HepG2 (cell line): ENCODE measurements around the gene DSCAML1. TPM values are rescaled to one million over a fixed set of nuclear protein-coding genes. Genes with fewer than 3 reads are reported as not detected.

Source experiments
- BCL3 ChIP-seq: sonication (generic); formaldehyde crosslinking; IDR thresholded peaks from 2 replicates; pipeline ENCODE4 v1.5.1; 2020; ENCODE audit warnings: mild to moderate bottlenecking, missing genetic modification reagents, moderate library complexity
- DR1 ChIP-seq: sonication (generic); formaldehyde crosslinking; IDR thresholded peaks from 2 replicates; pipeline ENCODE4 v1.8.0; 2021; ENCODE audit warnings: mild to moderate bottlenecking, missing genetic modification reagents, inconsistent platforms
- HIC2 ChIP-seq: sonication (generic); formaldehyde crosslinking; IDR thresholded peaks from 2 replicates; pipeline ENCODE4 v1.9.0; 2022; ENCODE audit warnings: low read depth, missing genetic modification reagents
- HNRNPL ChIP-seq: fragments of 200-400 bp; formaldehyde crosslinking; IDR thresholded peaks from 2 replicates; pipeline ENCODE4 v1.6.1; 2017; ENCODE audit warnings: mild to moderate bottlenecking, low read depth, low read length
- NR1H2 ChIP-seq: sonication (generic); formaldehyde crosslinking; IDR thresholded peaks from 2 replicates; pipeline ENCODE4 v1.8.1; 2022; ENCODE audit warnings: low read depth, missing genetic modification reagents, borderline replicate concordance
- PRDM15 ChIP-seq: sonication (generic); formaldehyde crosslinking; IDR thresholded peaks from 2 replicates; pipeline ENCODE4 v1.4.0; 2020; ENCODE audit warnings: missing genetic modification reagents
- SALL1 ChIP-seq: sonication (generic); formaldehyde crosslinking; IDR thresholded peaks from 2 replicates; pipeline ENCODE4 v1.8.0; 2022; ENCODE audit warnings: mild to moderate bottlenecking, missing genetic modification reagents
- SP5 ChIP-seq: IDR thresholded peaks from 2 replicates; pipeline ENCODE4 v1.6.1; 2016; ENCODE audit warnings: low read depth, borderline replicate concordance
- TIGD3 ChIP-seq: sonication (generic); formaldehyde crosslinking; IDR thresholded peaks from 2 replicates; pipeline ENCODE4 v1.5.1; 2020; ENCODE audit warnings: mild to moderate bottlenecking, missing genetic modification reagents, borderline replicate concordance
- TRIM22 ChIP-seq: fragments of 450-650 bp; IDR thresholded peaks from 2 replicates; pipeline ENCODE4 v1.6.1; 2017
- TSC22D2 ChIP-seq: sonication (generic); formaldehyde crosslinking; IDR thresholded peaks from 2 replicates; pipeline ENCODE4 v1.5.1; 2020; ENCODE audit warnings: missing genetic modification reagents, mild to moderate bottlenecking, borderline replicate concordance
- ZBTB46 ChIP-seq: sonication (generic); formaldehyde crosslinking; IDR thresholded peaks from 2 replicates; pipeline ENCODE4 v1.4.0; 2020; ENCODE audit warnings: mild to moderate bottlenecking, missing genetic modification reagents, borderline replicate concordance
- ZNF160 ChIP-seq: sonication (generic); formaldehyde crosslinking; IDR thresholded peaks from 2 replicates; pipeline ENCODE4 v1.8.0; 2022; ENCODE audit warnings: mild to moderate bottlenecking, inconsistent platforms, missing genetic modification reagents
- ZNF274 ChIP-seq: sonication (generic); formaldehyde crosslinking; IDR thresholded peaks from 2 replicates; pipeline ENCODE4 v1.5.1; 2020; ENCODE audit warnings: mild to moderate bottlenecking, missing genetic modification reagents
- ZNF446 ChIP-seq: sonication (generic); formaldehyde crosslinking; IDR thresholded peaks from 2 replicates; pipeline ENCODE4 v1.5.0; 2020; ENCODE audit warnings: mild to moderate bottlenecking, missing genetic modification reagents
- polyA plus RNA-seq, 8 experiments: library from polyadenylated mRNA; depleted of rRNA in 3 of 8; stranded (reverse) in 7 of 8; unstranded in 1 of 8; fragments of >200 nt; fragmentation: Illumina TruSeq in 4 of 8; extraction: Trizol in 4 of 8; gene quantifications; 2 replicates each; pipeline versions ENCODE4 v1.2.1 to v1.2.3, GENCODE V29; 2011 to 2016; ENCODE audit warnings: low read depth in 4 of 8, missing spikeins in 1 of 8, mixed read lengths in 1 of 8; ENCODE audit not compliant: insufficient read depth in 1 of 8
- total RNA-seq, 5 experiments: library from RNA; depleted of rRNA; stranded (reverse); fragments of >200 nt; fragmentation: Illumina TruSeq; extraction: Trizol; gene quantifications; 2 replicates each; pipeline ENCODE4 v1.2.3, GENCODE V29; 2016; ENCODE audit warnings: low read depth in 1 of 5

The DSCAML1 gene
- total and polyA plus RNA-seq, 2 of the 13 experiments (the other 11 are each of a cell fraction or from before 2014, with no cell fraction given), result 0.29 to 0.40 TPM

- TF ChIP-seq PRDM15 (no peak), TRIM22 (no peak), HNRNPL (0 out of 2 replicates have a peak, but pooled peaks have one; percentile 37), DR1 (no peak), HIC2 (CRISPR knock-in tag) (no peak), ZNF274 (CRISPR knock-in tag) (no peak), SALL1 (peak; percentile 87), BCL3 (CRISPR knock-in tag) (no peak), SP5 (CRISPR knock-in tag) (no peak), TSC22D2 (CRISPR knock-in tag) (no peak), ZBTB46 (CRISPR knock-in tag) (no peak), ZNF160 (CRISPR knock-in tag) (no peak), TIGD3 (CRISPR knock-in tag) (no peak), NR1H2 (CRISPR knock-in tag) (no peak), ZNF446 (CRISPR knock-in tag) (no peak)
Observed at GRCh38 chr11:117717485-117718314, 79.3 kb downstream of the DSCAML1 start (continued).
